ENCODE data around the gene GPR150. TPM values are rescaled to one million over a fixed set of nuclear protein-coding genes. Genes with fewer than 3 reads are reported as not detected.

GPR150 gene
- total RNA-seq, 3 donors from 2014 or later, result 0.28 to 0.49 (median 0.41) TPM

- no peak for TF ChIP-seq CTCF (IDR thresholded peaks at IDR 0.05)
- no peak overlapping the region for H3K4me3 ChIP-seq
- no peaks in the 10 kb centered on the region for H3K4me1 ChIP-seq (ENCODE audit: low read depth)
- intact Hi-C loops (cut with DNase I, micrococcal nuclease), result loop anchor here in 1 of 2 donors (10.0 kb wide), 1 partner anchor 67 kb away; the partner anchor contains the start of gene RHOBTB3
- ATAC-seq (no peak), DNase-seq (no peak)
- no peaks in the 10 kb centered on the region for H3K36me3 ChIP-seq (ENCODE audit: low read depth)
- H3K9me3 ChIP-seq, result no peaks in the 10 kb centered on the region
Measured at GRCh38 chr5:95667678-95668077, 47.8 kb downstream of the GPR150 start.

GRCh38 chr5:95668216-95668615, 48.3 kb downstream of the GPR150 start:
- no peak for DNase-seq
- Histone ChIP-seq H3K36me3 (ENCODE audit: low read depth) (no peaks in the 10 kb centered on the region), H3K4me1 (ENCODE audit: low read depth) (no peaks in the 10 kb centered on the region), H3K4me3 (no peak overlapping the region), H3K9me3 (no peaks in the 10 kb centered on the region)
- intact Hi-C loops (cut with DNase I, micrococcal nuclease), result loop anchor here in 1 of 2 donors (10.0 kb wide), 1 partner anchor 67 kb away; the partner anchor contains the start of gene RHOBTB3
- TF ChIP-seq CTCF (IDR thresholded peaks at IDR 0.05), result no peak
- no peak for ATAC-seq

GRCh38 chr5:95668728-95669127, 48.8 kb downstream of the GPR150 start:
- TF ChIP-seq CTCF (IDR thresholded peaks at IDR 0.05), result no peak
- DNase-seq (no peak), ATAC-seq (no peak)
- Histone ChIP-seq H3K9me3 (no peaks in the 10 kb centered on the region), H3K36me3 (ENCODE audit: low read depth) (no peaks in the 10 kb centered on the region), H3K4me3 (no peak overlapping the region), H3K4me1 (ENCODE audit: low read depth) (no peaks in the 10 kb centered on the region)
- intact Hi-C loops (cut with DNase I, micrococcal nuclease), result loop anchor here in 1 of 2 donors (10.0 kb wide), 1 partner anchor 66 kb away; the partner anchor contains the start of gene RHOBTB3

GRCh38 chr5:95669540-95669939, 49.7 kb downstream of the GPR150 start:
- H3K9me3 ChIP-seq, result no peaks in the 10 kb centered on the region
- no peak overlapping the region for H3K4me3 ChIP-seq
- ATAC-seq, result peak; percentile 69
- H3K36me3 ChIP-seq (ENCODE audit: low read depth), result no peaks in the 10 kb centered on the region
- peak; percentile 33 to 56 (median 44) for DNase-seq
- intact Hi-C loops (cut with DNase I, micrococcal nuclease), result loop anchor here in 1 of 2 donors (10.0 kb wide), 1 partner anchor 65 kb away; the partner anchor contains the start of gene RHOBTB3
- no peak for TF ChIP-seq CTCF (IDR thresholded peaks at IDR 0.05)
- H3K4me1 ChIP-seq (ENCODE audit: low read depth), result no peaks in the 10 kb centered on the region

GRCh38 chr5:95669985-95670384, 50.1 kb downstream of the GPR150 start:
- TF ChIP-seq CTCF (IDR thresholded peaks at IDR 0.05), result no peak
- Histone ChIP-seq H3K36me3 (ENCODE audit: low read depth) (no peaks in the 10 kb centered on the region), H3K9me3 (no peaks in the 10 kb centered on the region), H3K4me3 (no peak overlapping the region), H3K4me1 (ENCODE audit: low read depth) (no peaks in the 10 kb centered on the region)
- intact Hi-C loops (cut with DNase I, micrococcal nuclease), result loop anchor here in 1 of 2 donors (10.0 kb wide), 1 partner anchor 65 kb away; the partner anchor contains the start of gene RHOBTB3
- ATAC-seq (no peak), DNase-seq (no peak)

GRCh38 chr5:95670568-95670967, 50.7 kb downstream of the GPR150 start:
- DNase-seq (no peak), ATAC-seq (no peak)
- no peaks in the 10 kb centered on the region for H3K9me3 ChIP-seq
- H3K4me1 ChIP-seq (ENCODE audit: low read depth), result no peaks in the 10 kb centered on the region
- H3K4me3 ChIP-seq, result no peak overlapping the region
- no peak for TF ChIP-seq CTCF (IDR thresholded peaks at IDR 0.05)
- intact Hi-C loops (cut with DNase I, micrococcal nuclease), result no loop called here
- no peaks in the 10 kb centered on the region for H3K36me3 ChIP-seq (ENCODE audit: low read depth)
